Activated T-cell treated with anti-CD3 and anti-CD28 coated beads, Interleukin-2, amount 50 U/mL, for 4 hours (primary cell): ENCODE measurements around the gene DHX29. TPM values are rescaled to one million over a fixed set of nuclear protein-coding genes. Genes with fewer than 3 reads are reported as not detected.
A peak's percentile ranks its signal among the peaks of the same experiment; 100 is the strongest.

Experiments
- ATAC-seq, 2 donors: fragments of 200-7000 bp; cut with Tn5 transposase; one replicate each; pipeline ENCODE4 v1.10.0; 2021
- DNase-seq: peaks from one replicate; pipeline ENCODE4 v3.0.0-alpha.2; 2020
- H3K27me3 Mint-ChIP-seq: one replicate; pipeline ENCODE4 v1.8.0; 2021; ENCODE audit warnings: low read depth, mixed read lengths
- H3K36me3 Mint-ChIP-seq: one replicate; pipeline ENCODE4 v1.8.0; 2022; ENCODE audit warnings: mixed read lengths; ENCODE audit not compliant: insufficient read depth
- H3K4me1 Mint-ChIP-seq: one replicate; pipeline ENCODE4 v1.8.0; 2021; ENCODE audit warnings: low read depth, mixed read lengths
- H3K4me3 Mint-ChIP-seq: one replicate; pipeline ENCODE4 v1.8.0; 2021; ENCODE audit warnings: mild to moderate bottlenecking, moderate library complexity, mixed read lengths
- H3K9me3 Mint-ChIP-seq: one replicate; pipeline ENCODE4 v1.8.0; 2021; ENCODE audit warnings: mixed read lengths
- total RNA-seq, 3 donors: library from RNA; stranded (reverse); gene quantifications; one replicate each; pipeline ENCODE4 v1.2.1, GENCODE V29; 2021

The DHX29 gene
- total RNA-seq, 3 donors from 2014 or later, result 22.3 to 23.1 (median 22.5) TPM

DNA sequence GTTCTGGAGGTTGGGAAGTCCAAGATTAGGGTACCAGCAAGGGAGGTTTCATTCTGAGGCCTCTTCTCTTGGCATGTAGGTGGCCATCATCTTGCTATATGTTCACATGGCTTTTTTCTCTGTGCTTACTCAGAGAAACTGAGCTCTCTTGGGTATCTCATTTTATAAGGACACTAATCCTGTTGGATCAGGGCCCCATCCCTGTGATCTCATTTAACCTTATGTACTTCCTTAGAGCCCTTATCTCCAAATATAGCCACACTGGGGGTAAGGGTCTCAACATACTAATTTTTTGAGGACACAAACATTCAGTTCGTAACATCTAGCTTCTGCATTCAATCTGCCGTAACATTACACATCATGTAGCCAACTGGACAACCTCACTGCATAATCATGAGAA, 6.6 kb downstream of the DHX29 start:
- Mint-ChIP-seq H3K9me3 (no peaks in the 10 kb centered on the region), H3K4me3 (no peak overlapping the region), H3K36me3 (peaks cover 32% of the 10 kb centered on the region), H3K27me3 (no peaks in the 10 kb centered on the region), H3K4me1 (peaks cover 11% of the 10 kb centered on the region)
- ATAC-seq, result no peak
- no peak for DNase-seq

DNA sequence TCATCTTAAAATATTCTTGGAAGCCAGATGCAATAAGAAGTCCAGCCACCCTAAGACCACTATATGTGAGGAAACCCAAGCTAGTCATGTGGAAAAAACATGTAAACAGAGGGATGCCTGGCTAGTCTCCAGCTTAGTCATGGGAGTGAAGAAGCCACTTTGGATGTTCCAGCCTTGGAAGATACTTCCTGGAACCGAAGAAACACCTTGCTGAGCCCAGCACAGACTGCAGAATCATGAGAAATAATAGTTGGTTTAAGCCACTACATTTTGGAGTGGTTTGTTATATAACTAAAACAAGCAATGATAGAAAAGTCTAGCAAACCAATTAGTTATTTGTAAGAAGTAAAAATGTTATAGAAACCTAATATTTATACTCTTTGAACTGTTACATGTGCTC, 12.6 kb downstream of the DHX29 start:
- no peak overlapping the region for H3K4me3 Mint-ChIP-seq
- peaks cover 56% of the 10 kb centered on the region for H3K36me3 Mint-ChIP-seq
- no peaks in the 10 kb centered on the region for H3K9me3 Mint-ChIP-seq
- H3K4me1 Mint-ChIP-seq, result no peaks in the 10 kb centered on the region
- no peak for ATAC-seq
- H3K27me3 Mint-ChIP-seq, result no peaks in the 10 kb centered on the region
- no peak for DNase-seq

DNA sequence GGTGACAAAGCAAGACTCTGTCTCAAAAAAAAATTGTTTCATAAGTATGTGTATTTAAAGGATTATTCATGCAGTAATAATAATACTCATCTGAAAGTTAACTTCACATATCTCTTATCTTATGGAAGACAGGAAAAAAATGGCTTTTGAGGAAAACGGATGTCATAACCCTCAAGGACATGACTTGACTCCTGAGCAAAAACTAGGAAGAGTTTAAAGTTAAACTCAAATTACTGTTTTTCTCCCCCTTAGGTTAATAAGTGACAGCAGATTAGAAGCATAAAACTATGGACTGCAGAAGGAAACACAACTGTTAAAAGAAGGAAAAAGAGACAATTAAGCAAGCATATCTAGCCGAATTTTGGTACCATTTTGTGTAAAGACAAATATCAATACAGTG, 16.5 kb downstream of the DHX29 start:
- ATAC-seq (no peak), DNase-seq (no peak)
- H3K36me3 Mint-ChIP-seq, result peaks cover 54% of the 10 kb centered on the region
- H3K27me3 Mint-ChIP-seq, result no peaks in the 10 kb centered on the region
- no peaks in the 10 kb centered on the region for H3K9me3 Mint-ChIP-seq
- no peaks in the 10 kb centered on the region for H3K4me1 Mint-ChIP-seq
- H3K4me3 Mint-ChIP-seq, result no peak overlapping the region

DNA sequence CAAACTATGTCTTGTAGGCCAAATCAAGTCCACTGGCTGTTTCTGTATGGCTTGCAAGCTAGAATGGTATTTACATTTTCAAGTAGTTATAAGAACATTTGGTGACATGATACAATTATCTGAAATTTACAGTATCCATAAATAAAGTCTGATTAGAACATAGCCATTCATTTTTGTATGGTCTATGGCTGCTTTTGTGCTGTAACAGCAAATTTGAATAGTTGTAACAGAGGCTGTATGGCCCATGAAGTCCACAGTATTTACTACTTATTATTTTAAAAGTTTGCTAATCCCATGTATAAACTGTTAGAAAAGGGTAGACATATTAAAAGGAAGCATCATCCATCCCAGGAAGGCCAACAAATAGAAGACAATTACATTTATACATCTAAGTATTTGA, 17.7 kb downstream of the DHX29 start:
- Mint-ChIP-seq H3K27me3 (no peaks in the 10 kb centered on the region), H3K36me3 (peaks cover 50% of the 10 kb centered on the region), H3K4me1 (no peaks in the 10 kb centered on the region), H3K9me3 (no peaks in the 10 kb centered on the region), H3K4me3 (no peak overlapping the region)
- DNase-seq, result no peak
- no peak for ATAC-seq

DNA sequence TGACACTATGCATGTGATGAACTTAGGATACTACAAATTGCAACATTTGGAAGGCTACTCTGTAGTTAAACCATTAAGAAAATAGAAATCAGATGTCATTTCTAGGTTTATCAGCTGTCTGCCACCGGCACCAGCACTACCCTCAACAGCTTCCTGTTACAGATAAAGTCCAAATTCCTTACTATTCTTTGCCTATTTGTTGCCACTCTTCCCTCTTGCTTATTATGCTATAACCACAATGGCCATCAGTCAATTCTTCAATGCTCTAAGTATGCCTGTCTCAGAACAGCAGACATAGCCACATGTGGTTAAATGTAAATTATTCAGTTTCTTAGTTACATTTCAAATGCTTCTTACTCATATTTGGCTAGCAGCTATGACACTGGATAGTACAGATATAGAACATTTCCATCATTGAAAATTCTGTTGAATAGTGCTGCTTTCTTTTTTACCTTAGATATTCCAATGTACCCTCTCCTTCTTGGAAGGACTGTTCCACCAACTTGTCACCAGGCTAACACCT, 21.0 kb downstream of the DHX29 start:
- no peaks in the 10 kb centered on the region for H3K9me3 Mint-ChIP-seq
- no peak overlapping the region for H3K4me3 Mint-ChIP-seq
- no peak for DNase-seq
- no peak for ATAC-seq
- H3K36me3 Mint-ChIP-seq, result peaks cover 38% of the 10 kb centered on the region
- no peaks in the 10 kb centered on the region for H3K4me1 Mint-ChIP-seq
- no peaks in the 10 kb centered on the region for H3K27me3 Mint-ChIP-seq

DNA sequence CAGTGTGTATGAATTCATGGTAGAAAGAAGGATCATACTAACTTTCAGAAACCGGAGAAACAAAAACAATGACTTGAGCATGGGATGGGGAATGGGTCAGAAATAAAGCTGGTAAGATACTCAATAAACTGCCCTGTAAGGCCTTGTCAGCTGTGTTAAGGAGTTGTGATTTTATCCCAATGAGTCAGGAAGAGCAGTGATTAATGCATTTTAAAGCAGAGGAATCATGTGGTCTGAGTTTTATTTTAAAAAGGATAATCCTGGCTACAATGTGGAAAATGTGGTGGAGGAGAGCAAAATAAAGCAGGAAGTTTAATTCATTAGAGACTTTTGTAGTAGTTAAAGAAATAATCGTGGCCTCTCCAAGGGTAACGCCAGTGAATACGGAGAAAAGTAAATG, 28.7 kb downstream of the DHX29 start:
- H3K4me3 Mint-ChIP-seq, result no peak overlapping the region
- H3K4me1 Mint-ChIP-seq, result no peaks in the 10 kb centered on the region
- peaks cover 47% of the 10 kb centered on the region for H3K36me3 Mint-ChIP-seq
- H3K27me3 Mint-ChIP-seq, result no peaks in the 10 kb centered on the region
- DNase-seq (no peak), ATAC-seq (no peak)
- H3K9me3 Mint-ChIP-seq, result no peaks in the 10 kb centered on the region

DNA sequence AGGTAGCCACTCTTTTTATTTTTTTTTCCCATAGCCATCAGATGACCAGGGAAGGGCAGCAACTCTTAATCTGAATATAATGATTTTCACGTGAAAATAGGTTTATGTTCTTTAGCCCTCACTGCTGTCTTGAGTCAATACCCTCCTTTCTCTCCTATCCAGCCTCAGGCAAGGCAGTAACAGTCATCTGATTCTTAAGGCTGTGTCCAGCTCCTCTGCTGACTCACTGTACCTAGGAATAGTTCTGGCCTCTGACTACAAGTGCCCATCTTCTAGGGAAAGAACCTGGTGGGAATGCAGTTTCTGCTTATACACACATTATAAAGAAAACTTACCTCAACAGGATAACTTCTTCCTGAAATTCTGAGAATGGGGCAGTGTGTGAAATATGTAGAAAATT, 30.7 kb downstream of the DHX29 start:
- no peak for DNase-seq
- peaks cover 47% of the 10 kb centered on the region for H3K36me3 Mint-ChIP-seq
- H3K27me3 Mint-ChIP-seq, result no peaks in the 10 kb centered on the region
- H3K9me3 Mint-ChIP-seq, result no peaks in the 10 kb centered on the region
- no peak overlapping the region for H3K4me3 Mint-ChIP-seq
- ATAC-seq, result no peak
- H3K4me1 Mint-ChIP-seq, result no peaks in the 10 kb centered on the region

DNA sequence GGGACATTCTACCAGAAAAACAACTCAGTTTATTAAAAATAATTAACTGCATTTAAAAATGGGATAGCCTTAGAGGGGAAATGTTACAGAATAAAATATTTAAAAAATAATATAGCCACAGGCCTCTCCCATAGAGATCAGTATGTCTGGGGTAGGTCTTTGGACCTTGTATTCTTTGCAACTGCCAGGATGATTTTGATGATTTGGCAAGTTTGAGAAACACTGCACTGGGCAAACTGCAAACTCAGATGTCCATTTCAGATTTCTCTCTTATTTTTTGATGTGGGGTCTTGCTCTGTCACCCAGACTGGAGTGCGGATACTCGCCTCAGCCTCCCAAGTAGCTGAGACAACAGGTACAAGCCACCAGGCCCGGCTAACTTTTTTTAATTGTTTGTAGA, 49.2 kb downstream of the DHX29 start:
- ATAC-seq, result no peak
- H3K4me3 Mint-ChIP-seq, result no peak overlapping the region
- H3K4me1 Mint-ChIP-seq, result no peaks in the 10 kb centered on the region

DNA sequence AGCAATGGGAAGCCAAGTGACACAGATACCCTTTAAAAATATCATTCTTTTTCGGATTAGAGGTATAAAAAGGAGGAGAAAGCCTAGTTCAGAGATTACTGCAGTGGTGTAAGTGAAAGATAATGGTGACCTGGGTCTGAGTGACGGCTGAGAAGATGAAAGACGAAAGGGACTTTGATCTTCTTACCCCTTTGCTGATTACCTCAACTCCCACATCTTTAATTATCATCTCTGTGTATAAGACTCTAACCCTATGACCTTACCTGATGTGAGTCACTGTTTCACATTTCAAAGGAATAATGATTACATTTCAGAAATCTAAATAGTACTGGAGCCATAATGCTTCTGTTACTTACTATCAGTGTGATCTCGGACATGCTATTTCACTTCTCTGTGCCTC, 52.7 kb downstream of the DHX29 start:
- Mint-ChIP-seq H3K36me3 (peaks cover 20% of the 10 kb centered on the region), H3K4me3 (no peak overlapping the region), H3K4me1 (no peaks in the 10 kb centered on the region), H3K9me3 (no peaks in the 10 kb centered on the region), H3K27me3 (no peaks in the 10 kb centered on the region)
- DNase-seq (no peak), ATAC-seq (no peak)

More for the DNA sequence above, 49.2 kb downstream of the DHX29 start:
- Mint-ChIP-seq H3K27me3 (no peaks in the 10 kb centered on the region), H3K9me3 (no peaks in the 10 kb centered on the region), H3K36me3 (peaks cover 32% of the 10 kb centered on the region)
- DNase-seq, result no peak

DNA sequence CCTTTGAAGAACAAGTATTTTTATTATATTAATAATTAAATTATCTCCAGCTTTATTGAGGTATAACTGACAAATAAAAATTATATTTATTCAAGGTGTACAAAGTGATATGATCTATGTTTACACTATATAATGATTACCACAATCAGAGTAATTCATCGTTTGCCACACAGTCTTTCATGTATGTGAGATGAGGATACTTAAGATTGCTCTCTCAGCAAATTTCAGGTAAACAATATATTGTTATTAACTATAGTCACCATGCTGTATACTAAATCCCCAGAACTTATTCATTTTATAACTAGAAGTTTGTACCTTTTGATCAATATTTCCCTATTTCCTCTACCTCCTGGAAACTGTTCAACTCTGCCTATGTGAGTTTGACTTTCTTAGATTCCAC, 57.4 kb downstream of the DHX29 start:
- DNase-seq (no peak), ATAC-seq (no peak)
- no peak overlapping the region for H3K4me3 Mint-ChIP-seq
- no peaks in the 10 kb centered on the region for H3K27me3 Mint-ChIP-seq
- peaks cover 5% of the 10 kb centered on the region for H3K36me3 Mint-ChIP-seq
- peaks cover 17% of the 10 kb centered on the region for H3K9me3 Mint-ChIP-seq
- H3K4me1 Mint-ChIP-seq, result no peaks in the 10 kb centered on the region

DNA sequence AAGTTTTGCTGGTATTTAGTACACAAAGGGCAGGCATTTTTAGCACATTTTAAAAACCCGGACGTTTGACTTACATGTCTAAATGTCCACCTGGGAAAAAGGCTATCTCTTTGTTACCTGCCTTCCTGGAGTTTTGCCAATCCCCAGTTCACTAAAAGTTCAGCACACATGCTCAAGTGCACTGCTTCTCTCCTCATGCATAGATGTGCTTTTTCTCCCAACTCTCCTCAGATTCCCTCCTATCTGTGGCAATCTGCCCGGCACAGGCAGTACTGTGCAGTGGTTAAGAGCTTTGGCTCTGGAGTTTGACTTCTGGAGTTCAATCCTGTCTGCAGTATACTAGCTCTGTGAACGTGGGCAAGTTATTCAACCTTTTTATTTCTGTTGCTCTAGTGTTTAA, 65.7 kb downstream of the DHX29 start:
- Mint-ChIP-seq H3K36me3 (no peaks in the 10 kb centered on the region), H3K4me1 (no peaks in the 10 kb centered on the region), H3K27me3 (peaks cover 20% of the 10 kb centered on the region), H3K9me3 (peaks cover 4% of the 10 kb centered on the region), H3K4me3 (no peak overlapping the region)
- DNase-seq, result no peak
- ATAC-seq, result no peak

DNA sequence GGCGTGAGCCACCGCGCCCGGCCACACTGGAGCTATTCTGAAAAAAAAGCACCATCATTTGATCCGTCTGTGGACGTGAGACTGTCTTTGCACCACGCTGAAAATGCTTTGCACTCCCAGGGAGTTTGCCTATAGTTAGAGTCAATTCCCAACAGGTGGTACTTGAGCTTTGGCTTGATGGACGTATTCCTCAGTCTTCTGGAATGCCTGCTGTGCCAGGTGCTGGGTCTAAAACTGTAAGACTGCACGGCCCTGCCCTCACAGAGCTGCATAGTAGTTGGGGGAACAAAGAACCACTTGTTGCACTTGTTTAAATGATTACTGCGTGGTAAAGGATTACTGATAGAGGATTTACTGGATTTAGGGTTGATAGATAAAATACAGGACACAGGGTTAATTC, 70.7 kb downstream of the DHX29 start:
- Mint-ChIP-seq H3K4me1 (peaks cover 14% of the 10 kb centered on the region), H3K27me3 (peaks cover 51% of the 10 kb centered on the region), H3K4me3 (no peak overlapping the region), H3K36me3 (no peaks in the 10 kb centered on the region), H3K9me3 (no peaks in the 10 kb centered on the region)
- DNase-seq (no peak), ATAC-seq (no peak)

DNA sequence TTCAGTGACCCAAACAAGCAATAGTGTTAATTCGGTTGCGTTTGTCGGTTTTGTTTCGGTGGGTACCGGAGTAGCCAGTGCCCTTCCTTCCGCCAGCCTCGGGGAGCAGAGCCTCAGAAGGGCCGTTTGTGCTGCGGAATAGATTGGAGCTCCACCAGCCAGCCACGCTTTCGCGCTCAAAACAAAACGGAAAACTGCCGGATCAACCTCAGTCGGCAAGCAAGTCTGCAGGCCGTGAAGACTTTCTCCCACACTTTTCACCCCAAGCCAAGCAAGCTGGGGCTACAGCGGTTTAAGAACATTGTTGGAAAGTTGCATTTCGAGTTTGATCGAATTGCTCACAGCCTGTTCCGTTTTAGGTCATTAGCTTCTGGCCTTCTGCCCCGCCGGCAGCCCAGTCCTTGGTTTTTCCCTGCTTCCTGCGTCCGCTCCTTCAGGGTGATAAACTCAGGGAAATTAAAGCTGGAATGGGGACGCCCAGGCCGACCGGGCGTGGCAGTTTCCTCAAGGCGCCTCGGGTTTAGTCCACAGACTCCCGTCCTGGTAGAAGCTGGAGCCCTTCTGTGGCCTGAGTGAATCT, 73.3 kb downstream of the DHX29 start:
- H3K4me1 Mint-ChIP-seq, result peaks cover 27% of the 10 kb centered on the region
- no peaks in the 10 kb centered on the region for H3K36me3 Mint-ChIP-seq
- peaks cover 73% of the 10 kb centered on the region for H3K27me3 Mint-ChIP-seq
- DNase-seq, result no peak
- ATAC-seq, result no peak
- H3K4me3 Mint-ChIP-seq, result peak overlapping the region; percentile 75
- no peaks in the 10 kb centered on the region for H3K9me3 Mint-ChIP-seq

DNA sequence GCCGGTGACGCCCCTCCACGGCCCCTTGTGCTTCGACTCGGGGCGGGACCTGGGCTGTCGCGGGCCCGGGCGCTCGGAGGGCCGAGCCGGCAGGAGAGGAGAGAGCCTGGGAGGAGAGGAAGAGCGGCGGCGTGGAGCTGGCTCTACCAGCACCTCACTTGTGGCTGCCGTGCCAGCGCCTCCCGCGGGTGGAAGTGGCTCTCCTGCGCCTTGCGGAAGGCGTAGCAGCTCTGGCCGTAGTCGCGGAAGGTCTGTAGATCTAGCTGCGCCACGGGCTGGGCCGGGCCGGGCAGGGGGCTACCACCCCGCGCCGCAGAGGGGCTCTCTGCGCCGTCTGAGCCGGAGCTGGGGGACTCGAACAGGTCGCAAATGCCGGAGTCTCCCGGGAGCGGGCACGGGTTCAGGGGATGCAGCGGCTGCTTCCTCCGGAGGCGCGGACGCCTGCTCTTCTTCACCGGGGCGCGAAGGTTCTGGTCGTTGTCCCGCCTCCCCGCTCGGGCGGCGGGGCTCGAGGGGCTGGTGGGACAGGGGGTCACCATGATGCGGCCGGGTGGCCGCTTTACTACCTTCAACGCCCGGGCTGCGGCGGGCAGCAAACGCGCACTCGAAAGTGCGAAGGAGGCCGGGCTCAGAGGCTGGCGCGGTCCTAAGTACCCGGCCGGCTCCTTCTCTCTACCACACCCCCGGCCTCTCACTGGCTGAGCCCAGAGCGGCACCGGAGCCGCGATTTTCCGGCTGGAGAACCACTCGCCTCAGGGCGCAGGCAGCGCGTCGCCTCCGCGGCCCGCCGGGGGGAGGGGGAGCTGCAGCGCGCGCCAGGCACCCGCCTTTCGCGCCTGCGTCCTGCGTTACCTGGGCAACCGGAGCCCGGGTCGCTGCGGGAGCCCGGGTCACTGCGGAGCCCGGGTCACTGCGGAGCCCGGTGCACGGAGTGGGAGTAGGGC, 74.2 kb downstream of the DHX29 start, which contains the start of gene CCNO:
TSS of gene CCNO (minus strand) at position 624 of the 944 bp plus-strand sequence. CDS start at position 539, 85 bp downstream.
- peaks cover 27% of the 10 kb centered on the region for H3K4me1 Mint-ChIP-seq
- DNase-seq, result peak; percentile 36
- H3K4me3 Mint-ChIP-seq, result peak within 1 kb of the TSS; percentile 79

More for the DNA sequence above, 74.2 kb downstream of the DHX29 start, which contains the start of gene CCNO:
- Mint-ChIP-seq H3K36me3 (no peaks in the 10 kb centered on the region), H3K27me3 (peaks cover 75% of the 10 kb centered on the region), H3K9me3 (no peaks in the 10 kb centered on the region)
- ATAC-seq, result peak; percentile 80 to 91
